ENCODE measurements around the gene CA14. TPM values are rescaled to one million over a fixed set of nuclear protein-coding genes. Genes with fewer than 3 reads are reported as not detected.

The CA14 gene
- total and polyA plus RNA-seq, 9 of the 15 experiments (the other 6 are each of a cell fraction or from before 2014, with no cell fraction given) = 0.13 to 0.57 (median 0.26) TPM; not detected in 1

DNA sequence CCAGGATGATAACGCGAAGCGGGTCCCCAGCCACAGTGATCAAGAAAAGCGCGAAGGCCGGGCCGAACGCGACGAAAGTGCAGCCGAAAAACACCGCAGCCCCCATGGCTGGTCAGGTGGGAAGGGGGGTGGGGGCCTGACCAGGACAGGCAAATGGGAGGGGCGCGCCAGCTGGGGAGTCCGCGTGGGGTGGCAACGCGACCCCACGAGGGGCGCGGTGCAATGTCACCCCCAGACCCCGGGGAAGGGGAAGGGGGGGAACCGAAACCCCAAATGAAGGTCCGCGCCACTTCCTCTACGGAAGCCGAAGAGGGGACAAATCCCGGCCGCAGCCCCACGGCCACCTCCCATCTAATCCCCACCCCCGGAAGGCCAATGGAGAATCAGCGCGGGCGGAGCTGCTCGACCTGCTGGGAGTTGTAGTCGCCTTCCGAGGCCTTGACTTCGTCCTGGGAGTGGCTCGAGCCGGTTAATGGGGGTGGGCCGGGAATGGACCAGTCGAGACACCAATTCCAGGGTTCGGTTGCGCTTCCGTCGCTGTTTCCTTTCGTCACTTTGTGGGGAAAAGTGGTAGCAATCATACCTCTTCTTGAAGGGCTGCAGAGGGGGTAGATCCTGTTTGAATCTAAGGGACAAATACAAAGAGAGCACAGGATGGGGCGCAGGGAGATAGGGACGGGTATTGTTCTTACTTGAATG is 11.3 kb downstream of the CA14 start, which contains the start of gene APH1A (continued):
- TF ChIP-seq ZNF639 (CRISPR knock-in tag; conservative IDR thresholded peaks at IDR 0.05 in 1 of 2, IDR thresholded peaks at IDR 0.05 in 1 of 2) = peak in 1 of 2 experiments; percentile 70; a peak in 2 of 4 replicates
- TF ChIP-seq, protein P1, sequence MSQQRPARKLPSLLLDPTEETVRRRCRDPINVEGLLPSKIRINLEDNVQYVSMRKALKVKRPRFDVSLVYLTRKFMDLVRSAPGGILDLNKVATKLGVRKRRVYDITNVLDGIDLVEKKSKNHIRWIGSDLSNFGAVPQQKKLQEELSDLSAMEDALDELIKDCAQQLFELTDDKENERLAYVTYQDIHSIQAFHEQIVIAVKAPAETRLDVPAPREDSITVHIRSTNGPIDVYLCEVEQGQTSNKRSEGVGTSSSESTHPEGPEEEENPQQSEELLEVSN (IDR thresholded peaks at IDR 0.05; ENCODE audit: borderline replicate concordance in 1 of 2, extremely low read depth in 1 of 2, insufficient read depth in 1 of 2, insufficient read length in 1 of 2, low read depth in 1 of 2, low read length in 1 of 2, poor library complexity in 1 of 2, severe bottlenecking in 1 of 2) = peak in 1 of 2 experiments; percentile 29
- TF ChIP-seq RAD51 (IDR thresholded peaks at IDR 0.05; ENCODE audit: borderline replicate concordance, low read depth) = 0 out of 2 replicates have a peak, but pooled peaks have one; percentile 25
- TF ChIP-seq HDAC1 (IDR thresholded peaks at IDR 0.05) = peak in 1 of 2 experiments; percentile 83; a peak in 2 of 4 replicates
- TF ChIP-seq MYC (IDR thresholded peaks at IDR 0.05; ENCODE audit: low read depth, low read length) = 0 out of 2 replicates have a peak, but pooled peaks have one; percentile 14
- TF ChIP-seq MYC (CRISPR knock-in tag; IDR thresholded peaks at IDR 0.05; ENCODE audit: borderline replicate concordance, low read depth) = no peak
- 0 out of 2 replicates have a peak, but pooled peaks have one; percentile 47 for TF ChIP-seq HDAC2 (IDR thresholded peaks at IDR 0.05)
- peak; percentile 18; the same call in 1 of the 2 replicates for TF ChIP-seq MAX (CRISPR knock-in tag; IDR thresholded peaks at IDR 0.05)
- TF ChIP-seq ARID3A (IDR thresholded peaks at IDR 0.05; ENCODE audit: borderline replicate concordance, low read depth, low read length) = peak; percentile 27; the same call in 1 of the 2 replicates
- 0 out of 2 replicates have a peak, but pooled peaks have one; percentile 47 for TF ChIP-seq TAF7 (tag; IDR thresholded peaks at IDR 0.05)
- TF ChIP-seq PML (IDR thresholded peaks at IDR 0.05; ENCODE audit: low read length) = 0 out of 2 replicates have a peak, but pooled peaks have one; percentile 13
- TF ChIP-seq KLF16 (IDR thresholded peaks at IDR 0.05) = peak; percentile 74
- TF ChIP-seq, protein P2, sequence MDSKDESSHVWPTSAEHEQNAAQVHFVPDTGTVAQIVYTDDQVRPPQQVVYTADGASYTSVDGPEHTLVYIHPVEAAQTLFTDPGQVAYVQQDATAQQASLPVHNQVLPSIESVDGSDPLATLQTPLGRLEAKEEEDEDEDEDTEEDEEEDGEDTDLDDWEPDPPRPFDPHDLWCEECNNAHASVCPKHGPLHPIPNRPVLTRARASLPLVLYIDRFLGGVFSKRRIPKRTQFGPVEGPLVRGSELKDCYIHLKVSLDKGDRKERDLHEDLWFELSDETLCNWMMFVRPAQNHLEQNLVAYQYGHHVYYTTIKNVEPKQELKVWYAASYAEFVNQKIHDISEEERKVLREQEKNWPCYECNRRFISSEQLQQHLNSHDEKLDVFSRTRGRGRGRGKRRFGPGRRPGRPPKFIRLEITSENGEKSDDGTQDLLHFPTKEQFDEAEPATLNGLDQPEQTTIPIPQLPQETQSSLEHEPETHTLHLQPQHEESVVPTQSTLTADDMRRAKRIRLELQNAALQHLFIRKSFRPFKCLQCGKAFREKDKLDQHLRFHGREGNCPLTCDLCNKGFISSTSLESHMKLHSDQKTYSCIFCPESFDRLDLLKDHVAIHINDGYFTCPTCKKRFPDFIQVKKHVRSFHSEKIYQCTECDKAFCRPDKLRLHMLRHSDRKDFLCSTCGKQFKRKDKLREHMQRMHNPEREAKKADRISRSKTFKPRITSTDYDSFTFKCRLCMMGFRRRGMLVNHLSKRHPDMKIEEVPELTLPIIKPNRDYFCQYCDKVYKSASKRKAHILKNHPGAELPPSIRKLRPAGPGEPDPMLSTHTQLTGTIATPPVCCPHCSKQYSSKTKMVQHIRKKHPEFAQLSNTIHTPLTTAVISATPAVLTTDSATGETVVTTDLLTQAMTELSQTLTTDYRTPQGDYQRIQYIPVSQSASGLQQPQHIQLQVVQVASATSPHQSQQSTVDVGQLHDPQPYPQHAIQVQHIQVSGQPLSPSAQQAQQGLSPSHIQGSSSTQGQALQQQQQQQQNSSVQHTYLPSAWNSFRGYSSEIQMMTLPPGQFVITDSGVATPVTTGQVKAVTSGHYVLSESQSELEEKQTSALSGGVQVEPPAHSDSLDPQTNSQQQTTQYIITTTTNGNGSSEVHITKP (IDR thresholded peaks at IDR 0.05; ENCODE audit: partially characterized antibody) = peak; percentile 94
- peak; percentile 39; the same call in 1 of the 2 replicates for TF ChIP-seq USF2 (CRISPR knock-in tag; IDR thresholded peaks at IDR 0.05)
- no peak for TF ChIP-seq ZFP1 (CRISPR knock-in tag; IDR thresholded peaks at IDR 0.05)
- peak; percentile 77 to 89 for TF ChIP-seq MAZ (CRISPR knock-in tag; conservative IDR thresholded peaks at IDR 0.05 in 1 of 2, IDR thresholded peaks at IDR 0.05 in 1 of 2)

Data from K562 (cell line).